IMR-90 (cell line): ENCODE results near the gene TPM3.

Experiments
- MAZ ChIP-seq: IDR thresholded peaks from 2 replicates; pipeline ENCODE4 v1.6.1; 2012; ENCODE audit warnings: low read depth, mild to moderate bottlenecking, low read length, improper control_type of control experiment, moderate library complexity, borderline replicate concordance
- MXI1 ChIP-seq: IDR thresholded peaks from 2 replicates; pipeline ENCODE4 v1.6.1; 2012; ENCODE audit warnings: low read depth, mild to moderate bottlenecking, low read length, moderate library complexity, borderline replicate concordance
- POLR2A ChIP-seq: IDR thresholded peaks from 2 replicates; pipeline ENCODE4 v1.6.1; 2012; ENCODE audit warnings: mild to moderate bottlenecking, low read depth, low read length
- SMC3 ChIP-seq: fragments of 150-350 bp; IDR thresholded peaks from 2 replicates; pipeline ENCODE4 v1.6.1; 2016; ENCODE audit warnings: low read depth, mild to moderate bottlenecking, antibody characterized with exemption, low read length, moderate library complexity
- TF ChIP-seq, protein P1 (sequence below): conservative IDR thresholded peaks from 2 replicates; pipeline ENCODE4 v1.5.1; 2012; ENCODE audit warnings: mild to moderate bottlenecking, low read depth, low read length, improper control_type of control experiment

DNA sequence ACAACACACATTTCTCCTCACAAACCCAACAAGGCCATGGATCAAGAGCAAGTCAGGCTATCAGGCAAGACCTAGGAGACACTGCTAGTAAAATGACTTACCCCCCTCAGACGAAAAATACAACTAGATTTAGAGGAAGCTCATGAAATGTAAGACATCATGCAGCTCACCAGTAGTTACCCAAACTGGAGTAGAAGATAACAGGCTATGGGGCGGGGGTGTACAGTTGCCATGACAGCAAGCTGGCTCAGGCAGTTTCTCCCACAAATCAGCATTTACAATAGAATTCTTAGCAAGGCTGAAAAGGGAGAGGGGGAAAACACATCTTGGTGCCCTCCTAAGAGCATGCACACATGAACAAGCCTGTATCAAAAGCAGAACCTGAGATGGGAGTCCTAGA lies 13.9 kb downstream of the TPM3 start:
- TF ChIP-seq MAZ (no peak), SMC3 (no peak), POLR2A (no peak), MXI1 (no peak)
- TF ChIP-seq, protein P1, sequence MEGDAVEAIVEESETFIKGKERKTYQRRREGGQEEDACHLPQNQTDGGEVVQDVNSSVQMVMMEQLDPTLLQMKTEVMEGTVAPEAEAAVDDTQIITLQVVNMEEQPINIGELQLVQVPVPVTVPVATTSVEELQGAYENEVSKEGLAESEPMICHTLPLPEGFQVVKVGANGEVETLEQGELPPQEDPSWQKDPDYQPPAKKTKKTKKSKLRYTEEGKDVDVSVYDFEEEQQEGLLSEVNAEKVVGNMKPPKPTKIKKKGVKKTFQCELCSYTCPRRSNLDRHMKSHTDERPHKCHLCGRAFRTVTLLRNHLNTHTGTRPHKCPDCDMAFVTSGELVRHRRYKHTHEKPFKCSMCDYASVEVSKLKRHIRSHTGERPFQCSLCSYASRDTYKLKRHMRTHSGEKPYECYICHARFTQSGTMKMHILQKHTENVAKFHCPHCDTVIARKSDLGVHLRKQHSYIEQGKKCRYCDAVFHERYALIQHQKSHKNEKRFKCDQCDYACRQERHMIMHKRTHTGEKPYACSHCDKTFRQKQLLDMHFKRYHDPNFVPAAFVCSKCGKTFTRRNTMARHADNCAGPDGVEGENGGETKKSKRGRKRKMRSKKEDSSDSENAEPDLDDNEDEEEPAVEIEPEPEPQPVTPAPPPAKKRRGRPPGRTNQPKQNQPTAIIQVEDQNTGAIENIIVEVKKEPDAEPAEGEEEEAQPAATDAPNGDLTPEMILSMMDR = no peak
